GM21381 (cell line): ENCODE measurements around the gene RICTOR.
"Not testable (repeated sequence)": the region's sequence is repeated elsewhere in the genome, so short reads cannot be mapped to it uniquely, and the experiment has no call there.

ENCODE experiments used
- ATAC-seq: cut with Tn5 transposase; IDR thresholded peaks from one replicate; pipeline ENCODE4 v1.9.1; 2021; ENCODE audit warnings: mild to moderate bottlenecking, moderate library complexity; ENCODE audit not compliant: unreplicated experiment

RICTOR gene

DNA sequence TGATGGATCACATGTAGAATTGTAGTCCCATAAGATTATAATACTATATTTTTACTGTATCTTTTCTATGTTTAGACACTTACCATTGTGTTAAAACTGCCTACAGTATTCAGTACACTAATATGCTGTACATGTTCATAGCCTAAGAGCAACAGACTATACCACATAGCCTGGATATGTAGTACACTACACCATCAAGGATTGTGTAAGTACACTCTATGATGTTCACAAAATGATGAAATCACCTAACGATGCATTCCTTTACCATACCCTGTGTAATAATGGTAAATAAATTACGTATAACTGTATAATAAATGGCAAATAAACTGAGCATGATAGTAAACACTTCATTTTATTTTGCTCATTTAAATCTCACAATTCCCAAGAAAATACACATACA lies 60.3 kb downstream of the RICTOR start:
- no peak for ATAC-seq

DNA sequence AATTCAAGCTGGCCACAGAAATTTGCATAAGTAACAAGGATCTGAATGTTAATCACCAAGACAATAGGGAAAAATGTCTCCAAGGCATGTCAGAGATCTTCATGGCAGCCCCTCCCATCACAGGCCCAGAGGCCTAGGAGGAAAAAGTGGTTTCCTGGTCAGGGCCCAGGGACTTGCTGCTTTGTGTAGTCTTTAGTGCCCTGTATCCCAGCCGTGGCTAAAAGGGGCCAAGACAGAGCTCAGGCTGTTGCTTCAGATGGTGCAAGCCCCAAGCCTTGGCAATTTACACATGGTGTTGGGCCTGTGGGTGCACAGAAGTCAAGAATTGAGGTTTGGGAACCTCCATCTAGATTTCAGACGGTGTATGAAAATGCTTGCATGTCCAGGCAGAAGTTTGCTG lies 63.2 kb downstream of the RICTOR start:
- not testable (repeated sequence) for ATAC-seq

DNA sequence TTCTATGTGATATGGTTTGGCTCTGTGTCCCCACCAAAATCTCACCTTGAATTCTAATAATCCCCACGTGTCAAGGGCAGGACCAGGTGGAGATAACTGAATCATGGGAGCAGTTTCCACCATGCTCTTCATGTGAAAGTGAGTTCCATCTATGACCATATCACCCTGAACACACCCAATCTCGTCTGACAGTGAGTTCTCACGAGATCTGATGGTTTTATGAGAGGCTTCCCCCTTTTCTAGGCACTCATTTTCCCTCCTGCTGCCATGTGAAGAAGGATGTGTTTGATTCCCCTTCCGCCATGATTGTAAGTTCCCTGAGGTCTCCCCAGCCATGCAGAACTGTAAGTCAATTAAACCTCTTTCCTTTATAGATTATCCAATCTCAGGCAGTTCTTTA lies 64.2 kb downstream of the RICTOR start:
- no peak for ATAC-seq

DNA sequence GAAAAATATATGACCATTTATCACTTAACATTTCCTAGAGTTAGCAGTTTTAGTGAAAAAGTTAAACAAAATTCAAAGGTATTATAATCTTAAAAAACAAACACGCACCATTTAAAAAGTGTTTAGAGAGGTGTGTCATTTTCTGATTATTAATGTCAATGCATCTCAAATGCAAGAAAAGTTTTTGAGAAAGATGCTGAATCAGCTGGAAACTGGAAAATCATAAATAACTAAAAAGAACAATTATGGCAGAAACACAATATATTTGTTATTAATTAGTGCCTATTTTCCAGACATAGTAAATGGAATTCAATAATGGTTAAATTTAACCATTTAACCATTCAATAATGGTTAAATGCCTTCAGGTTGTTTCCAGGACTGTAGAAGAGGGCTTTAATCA lies 64.9 kb downstream of the RICTOR start:
- no peak for ATAC-seq

DNA sequence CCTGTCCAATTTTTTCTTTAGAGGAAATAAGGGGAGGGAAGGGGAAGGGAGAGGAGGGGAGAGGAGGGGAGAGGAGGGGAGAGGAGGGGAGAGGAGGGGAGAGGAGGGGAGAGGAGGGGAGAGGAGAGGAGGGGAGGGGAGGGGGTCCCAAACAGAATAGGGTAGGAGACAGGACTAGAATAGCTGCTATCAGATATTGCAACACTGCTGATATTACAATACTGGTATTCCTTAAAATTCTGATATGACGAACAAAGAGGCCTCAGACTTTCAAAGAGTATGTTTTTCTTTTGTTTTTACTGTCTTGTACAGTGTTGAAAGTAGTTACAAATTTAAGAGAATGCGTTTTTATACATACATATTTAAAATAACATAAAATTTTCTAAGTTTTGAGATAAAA lies 67.5 kb downstream of the RICTOR start:
- no peak for ATAC-seq

DNA sequence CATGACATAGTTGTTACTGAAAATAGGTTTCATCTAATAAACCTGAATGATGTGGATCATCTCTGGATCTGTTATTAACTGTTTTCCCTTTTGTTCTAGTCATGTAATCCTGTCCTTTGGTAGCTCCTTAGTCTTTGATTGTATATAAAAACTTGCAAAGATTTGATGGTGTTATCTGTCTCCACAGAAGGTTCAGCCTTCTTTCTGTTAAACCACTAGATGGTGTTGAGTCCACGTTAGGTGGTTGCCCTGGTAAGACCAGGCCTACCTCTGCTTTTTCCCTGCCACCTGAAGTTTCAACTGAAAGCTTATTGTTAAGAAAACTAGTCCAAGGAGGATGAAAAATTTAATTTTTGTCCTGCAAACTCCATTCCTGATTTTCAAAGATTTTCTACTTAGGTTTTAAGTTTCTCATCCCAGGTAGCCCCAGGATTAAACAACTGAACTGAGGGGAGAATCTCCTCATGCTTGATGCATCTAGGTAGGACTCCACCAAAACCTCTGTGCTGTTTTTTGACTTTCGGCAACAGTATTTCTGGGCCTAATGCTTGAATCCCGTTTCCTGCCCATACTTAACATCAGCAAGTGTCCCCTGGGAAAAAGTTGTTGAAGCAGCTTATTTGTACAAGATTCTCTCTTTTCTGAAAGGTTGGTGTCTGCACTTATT lies 68.5 kb downstream of the RICTOR start:
- ATAC-seq = no peak

DNA sequence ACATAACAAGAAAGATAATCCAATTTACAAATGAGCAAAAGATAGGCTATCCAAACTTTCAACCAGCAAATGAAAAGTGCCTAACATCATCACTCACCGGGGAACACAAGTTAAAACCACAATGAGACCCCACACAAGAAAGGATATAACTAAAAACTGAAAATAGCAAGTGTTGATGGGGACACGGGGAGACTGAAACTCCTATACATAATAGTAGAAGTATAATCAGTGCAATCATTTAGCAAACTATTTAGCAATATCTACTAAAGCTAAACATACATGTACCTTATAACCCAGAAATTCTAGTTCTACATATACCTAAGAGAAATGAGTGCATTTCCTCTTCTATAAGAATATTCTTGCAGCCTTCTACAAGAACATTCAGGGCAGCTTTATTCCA lies 72.5 kb downstream of the RICTOR start:
- no peak for ATAC-seq

DNA sequence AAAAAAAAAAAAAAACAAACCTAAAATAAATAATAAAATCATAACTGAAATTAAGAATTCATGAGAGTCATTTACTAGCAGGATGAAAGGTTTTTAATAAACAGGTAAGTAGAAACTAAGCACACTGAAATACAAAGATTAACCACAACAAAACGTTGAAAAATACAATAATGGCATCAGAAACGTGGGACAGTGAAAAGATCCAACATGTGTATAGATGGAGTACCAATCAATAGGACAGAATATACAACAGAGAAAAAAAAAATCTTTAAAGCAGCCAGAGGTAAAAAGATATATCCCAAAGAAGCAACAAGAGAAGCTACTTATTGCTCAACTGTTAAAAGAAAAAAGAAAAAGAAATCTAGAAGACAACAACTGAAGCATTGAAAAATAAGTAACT lies 75.2 kb downstream of the RICTOR start:
- no peak for ATAC-seq

DNA sequence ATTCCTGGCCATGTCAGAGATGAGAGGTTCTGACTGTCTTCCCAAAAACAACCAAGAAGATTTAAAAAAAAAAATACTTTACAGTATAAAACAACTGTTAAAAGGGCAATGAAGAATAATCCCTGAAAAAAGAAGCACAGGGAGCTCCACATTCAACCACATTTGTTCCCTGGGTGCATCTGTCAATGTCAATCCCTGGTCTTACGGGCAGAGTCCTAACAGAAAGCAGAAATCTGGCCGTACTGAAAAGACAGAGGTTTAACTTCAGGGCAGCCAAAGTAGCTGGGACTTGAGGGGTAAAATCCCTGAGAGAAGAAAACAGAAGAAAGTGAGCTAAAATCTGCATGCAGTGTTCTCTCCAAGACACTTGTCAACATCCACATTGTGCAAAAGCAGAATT lies 76.6 kb downstream of the RICTOR start:
- ATAC-seq = no peak

DNA sequence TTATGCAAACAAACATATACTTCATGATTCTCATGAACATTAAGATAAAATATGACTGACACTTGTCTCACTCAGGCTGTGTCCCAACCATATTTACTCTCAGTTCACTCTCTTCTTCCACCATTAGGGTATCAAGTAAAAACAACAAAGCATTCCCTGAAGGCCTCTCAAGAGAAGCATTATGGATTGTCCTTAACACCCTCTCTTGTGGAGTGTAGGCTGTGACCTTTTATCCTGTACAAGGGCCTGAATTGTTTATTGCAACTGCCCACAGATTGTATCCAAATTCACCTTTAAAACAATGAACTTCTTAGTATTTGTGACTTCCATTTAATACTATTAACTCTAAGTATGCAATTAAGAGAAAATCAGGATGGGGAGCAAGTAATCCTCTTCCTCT lies 78.1 kb downstream of the RICTOR start:
- ATAC-seq = no peak

DNA sequence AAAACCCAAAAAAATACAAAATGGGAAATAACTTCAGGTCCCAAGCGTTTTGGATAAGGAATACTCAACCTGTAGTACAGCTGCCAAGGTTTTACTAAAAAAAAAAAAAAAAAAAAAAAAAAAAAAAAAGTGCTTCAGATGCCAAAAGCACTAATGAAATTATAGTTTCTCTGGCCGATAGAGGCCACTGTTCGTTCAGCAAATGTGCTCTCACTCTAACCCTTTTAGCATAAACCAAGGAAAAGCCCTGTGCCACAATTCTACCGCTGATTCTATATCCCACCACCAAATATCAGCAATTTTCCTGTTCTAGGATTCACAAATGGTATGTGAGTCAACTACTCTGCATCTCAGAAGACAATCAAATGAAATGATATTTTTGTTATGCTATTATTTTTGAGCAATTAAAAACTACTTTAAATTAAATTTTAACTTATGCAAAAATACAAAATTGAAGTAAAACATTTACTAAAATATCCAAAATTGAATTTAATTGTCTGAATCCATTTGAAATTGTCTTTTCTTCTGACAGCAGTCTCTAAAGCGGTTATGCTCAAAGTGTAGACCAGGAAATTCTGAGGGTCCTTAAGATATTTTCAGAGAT lies 79.8 kb downstream of the RICTOR start:
- ATAC-seq = no peak

DNA sequence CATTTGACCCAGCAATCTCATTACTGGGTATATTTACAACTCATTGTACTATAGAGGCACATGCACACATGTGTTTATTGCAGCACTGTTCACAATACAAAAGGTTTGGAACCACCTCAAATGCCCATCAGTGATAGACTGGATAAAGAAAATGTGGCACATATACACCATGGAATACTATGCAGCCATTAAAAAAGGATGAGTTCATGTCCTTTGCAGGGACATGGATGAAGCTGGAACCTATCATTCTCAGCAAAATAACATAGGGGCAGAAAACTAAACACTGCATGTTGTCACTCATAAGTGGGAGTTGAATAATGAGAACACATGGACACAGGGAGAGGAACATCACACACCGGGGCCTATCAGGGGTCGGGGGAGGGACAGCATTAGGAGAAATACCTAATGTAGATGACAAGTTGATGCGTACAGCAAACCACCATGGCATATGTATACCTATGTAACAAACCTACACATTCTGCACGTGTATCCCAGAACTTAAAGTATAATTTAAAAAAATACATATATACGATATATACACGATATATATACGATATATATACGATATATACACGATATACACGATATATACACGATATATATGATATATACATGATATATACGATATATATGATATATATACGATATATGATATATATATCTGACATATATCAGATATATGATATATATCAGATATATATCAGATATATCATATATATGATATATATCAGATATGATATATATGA lies 84.1 kb downstream of the RICTOR start:
- ATAC-seq = not testable (repeated sequence)

DNA sequence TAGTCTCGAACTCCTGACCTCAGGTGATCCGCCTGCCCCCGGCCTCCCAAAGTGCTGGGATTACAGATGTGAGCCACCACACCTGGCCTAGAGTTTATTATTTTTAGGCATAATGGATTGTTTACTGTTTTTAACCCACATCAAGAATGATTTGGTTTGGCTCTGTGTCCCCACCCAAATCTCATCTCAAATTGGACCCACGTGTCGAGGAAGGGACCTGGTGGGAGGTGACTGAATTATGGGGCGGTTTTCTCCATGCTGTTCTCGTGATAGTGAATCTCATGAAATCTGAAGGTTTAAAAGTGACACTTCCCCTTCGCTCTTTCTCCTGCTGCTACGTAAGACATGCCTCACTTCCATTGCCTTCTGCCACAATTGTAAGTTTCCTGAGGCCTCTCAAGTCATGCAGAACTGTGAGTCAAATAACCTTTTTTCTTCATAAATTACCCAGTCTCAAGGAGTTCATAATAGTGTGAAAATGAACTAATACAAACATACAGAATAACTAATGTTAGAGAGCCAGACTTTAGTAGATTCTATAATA lies 88.2 kb downstream of the RICTOR start:
- ATAC-seq = no peak

DNA sequence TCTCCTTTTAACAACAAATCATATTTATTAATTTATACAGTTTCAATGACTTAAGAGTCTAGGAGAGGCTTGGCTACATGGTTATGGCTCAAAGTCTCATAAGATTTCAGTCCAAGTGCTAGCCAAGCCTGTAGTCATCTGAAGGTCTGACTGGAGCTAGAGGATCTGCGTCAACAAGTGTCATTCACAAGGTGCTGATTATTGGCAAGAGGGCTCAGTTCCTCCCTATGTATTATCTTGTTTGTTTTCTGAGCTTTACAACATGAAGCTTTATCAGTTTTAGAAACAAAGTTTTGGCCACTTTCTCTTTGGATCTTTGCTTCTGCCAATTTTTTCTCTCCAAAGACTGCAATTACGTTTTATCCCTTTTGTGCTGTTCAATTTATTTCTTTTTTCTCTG lies 94.7 kb downstream of the RICTOR start:
- ATAC-seq = no peak

DNA sequence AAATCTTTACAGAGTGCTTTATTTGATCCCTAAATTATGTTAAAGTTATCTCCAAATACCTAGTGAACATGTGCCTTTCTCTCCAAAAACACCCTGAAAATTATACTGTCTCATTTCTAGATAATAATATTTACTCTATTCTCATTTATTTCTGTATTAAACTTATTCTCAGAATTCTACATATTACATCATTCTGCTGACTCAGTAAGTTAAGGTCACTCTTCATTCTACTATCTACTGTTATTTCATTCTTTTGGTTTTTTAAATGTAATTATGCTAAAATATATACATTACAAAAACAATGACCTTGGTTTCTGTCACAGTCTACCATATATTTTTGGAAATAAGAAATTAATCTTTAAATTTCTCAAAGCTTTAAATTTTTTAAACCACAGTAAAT lies 96.2 kb downstream of the RICTOR start:
- ATAC-seq = no peak

DNA sequence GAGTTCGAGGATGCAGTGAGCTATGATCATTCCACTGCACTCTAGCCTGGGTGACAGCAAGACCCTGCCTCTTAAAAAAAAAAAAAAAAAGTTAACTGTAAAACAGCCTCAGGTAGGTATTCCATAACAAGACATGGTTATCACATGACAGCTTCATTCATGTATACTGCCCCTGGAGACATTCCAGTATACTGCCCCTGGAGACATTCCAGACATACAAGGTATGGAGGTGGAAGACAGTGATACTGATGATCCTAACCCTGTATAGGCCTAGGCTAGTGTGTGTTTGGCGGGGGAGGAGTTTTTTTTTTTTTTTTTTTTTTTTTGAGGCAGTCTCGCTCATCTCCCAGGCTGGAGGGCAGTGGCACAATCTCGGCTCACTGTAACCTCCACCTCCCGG lies 105.5 kb downstream of the RICTOR start:
- ATAC-seq = no peak

DNA sequence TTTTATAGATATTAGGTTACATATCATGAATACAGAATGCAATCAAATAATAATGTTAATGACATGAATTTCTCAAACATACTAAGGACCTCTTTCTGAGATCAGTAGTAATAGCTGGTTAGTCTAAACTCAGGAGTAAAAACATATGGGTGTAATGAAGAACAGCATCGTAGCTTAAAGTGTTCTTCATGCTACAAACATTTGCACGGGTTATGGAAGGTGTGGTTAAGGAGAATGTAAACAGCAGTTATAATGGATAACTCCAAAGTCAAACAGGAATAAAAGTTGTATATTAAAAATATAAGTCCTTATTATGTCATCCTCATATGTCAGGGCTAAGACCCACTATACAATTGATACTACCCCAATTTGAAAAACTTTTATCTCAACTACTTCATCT lies 112.5 kb downstream of the RICTOR start:
- ATAC-seq = no peak

DNA sequence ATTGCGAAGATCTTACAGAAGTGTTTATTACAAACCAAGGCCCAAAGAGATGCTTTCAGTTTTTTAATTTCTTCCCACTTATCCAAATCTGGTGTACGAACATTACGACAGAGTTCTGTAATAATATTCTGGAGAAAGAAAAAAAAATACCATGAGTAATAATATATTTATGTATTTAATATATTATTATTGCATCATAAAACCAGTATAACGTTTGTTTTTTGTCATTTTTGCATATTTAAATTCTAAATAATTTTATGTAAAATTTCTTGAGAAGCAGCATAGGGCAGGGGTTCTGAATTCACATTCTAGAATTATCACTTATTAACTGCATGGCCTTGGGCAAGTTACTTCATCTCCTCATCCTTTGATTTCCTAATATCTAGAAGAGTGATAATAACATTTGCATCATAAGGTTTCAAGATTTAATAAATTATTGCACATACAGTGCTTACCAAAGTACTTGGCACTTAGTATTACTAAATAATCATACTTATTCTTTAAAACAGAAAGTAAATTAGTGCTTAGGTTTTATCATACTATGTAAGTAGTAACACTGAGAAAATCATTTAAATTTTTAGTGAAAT lies 120.7 kb downstream of the RICTOR start:
- no peak for ATAC-seq

DNA sequence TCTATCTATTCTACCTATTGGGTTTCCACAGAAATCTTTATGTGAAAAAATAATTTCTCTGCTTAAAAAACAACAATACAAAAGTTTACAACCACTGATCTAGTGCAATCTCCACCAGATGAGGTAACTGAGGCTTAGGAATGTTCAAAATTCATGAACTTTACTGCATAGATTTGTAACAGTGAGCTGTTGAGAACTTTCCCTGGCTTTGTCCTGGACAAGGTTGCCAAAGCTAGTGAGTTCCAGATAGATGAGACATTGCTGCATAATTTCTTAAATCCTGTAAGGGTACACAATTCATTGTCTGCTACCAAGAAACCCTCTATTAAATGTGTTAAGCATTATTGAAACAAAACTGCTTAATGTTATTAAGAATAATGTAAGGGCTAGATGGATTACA lies 125.7 kb downstream of the RICTOR start:
- ATAC-seq = no peak

DNA sequence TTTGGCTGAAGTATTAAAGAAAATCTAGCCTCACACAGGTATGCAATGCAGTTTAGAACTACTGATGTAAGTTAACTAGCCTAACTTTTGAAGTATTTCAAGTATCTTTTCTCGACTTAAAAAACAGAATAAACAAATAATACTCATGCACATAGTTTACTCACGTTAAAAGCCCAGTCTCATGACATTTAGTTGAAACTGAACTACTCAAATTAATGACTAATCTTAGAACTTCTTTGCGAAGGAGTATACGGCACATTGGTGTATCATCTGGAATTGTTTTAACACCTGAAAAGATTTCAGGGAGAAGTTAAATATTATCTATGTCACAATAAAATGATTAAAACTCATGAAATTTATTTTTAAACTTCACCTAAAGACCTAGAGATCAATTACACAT lies 129.9 kb downstream of the RICTOR start:
- ATAC-seq = no peak

DNA sequence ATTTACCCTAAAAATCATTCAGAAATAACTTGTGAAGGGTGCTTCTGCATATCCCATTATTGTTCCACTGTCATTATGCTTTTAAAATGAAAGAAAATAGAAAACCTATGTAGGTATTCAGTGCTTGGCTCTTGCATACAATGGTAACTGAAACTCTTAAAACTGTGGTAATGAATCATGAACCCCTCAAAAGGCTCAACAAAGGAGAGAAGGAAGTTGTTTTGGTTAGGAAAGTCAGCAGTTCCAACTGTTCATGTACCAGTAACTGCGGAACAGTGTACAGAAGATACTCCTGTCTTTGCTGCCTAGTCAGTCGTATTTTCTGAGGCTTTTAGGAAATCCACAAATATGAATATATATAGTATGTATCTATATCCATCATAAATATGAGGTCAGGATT lies 132.3 kb downstream of the RICTOR start:
- no peak for ATAC-seq
